H1 (cell line): ENCODE data around the gene ATP2B1. TPM values are rescaled to one million over a fixed set of nuclear protein-coding genes. Genes with fewer than 3 reads are reported as not detected.

Experiments used
- YY1 ChIP-seq: IDR thresholded peaks from 2 replicates; pipeline ENCODE4 v1.6.1; 2011; ENCODE audit warnings: low read depth, mild to moderate bottlenecking, low read length
- polyA plus RNA-seq, 7 experiments: library from polyadenylated mRNA; depleted of rRNA in 3 of 7; stranded (reverse) in 5 of 7; unstranded in 2 of 7; fragments of >200 nt in 5 of 7; fragments of 200-250 nt in 2 of 7; gene quantifications; 1 replicate in 5 of 7; 2 replicates in 1 of 7; 4 replicates in 1 of 7; pipeline versions ENCODE4 v1.2.1 to v1.2.3, GENCODE V29; 2011 to 2013; ENCODE audit warnings: missing spikeins in 2 of 7, mixed read lengths in 2 of 7
- total RNA-seq: library from RNA; stranded (reverse); fragmentation: NEBNext Ultra II Directional; extraction: Animal tissue kit (Norgen Biotek cat#: 25700); gene quantifications from 2 replicates; pipeline ENCODE4 v1.2.1, GENCODE V29; 2021

The ATP2B1 gene
- total and polyA plus RNA-seq, 2 of the 8 experiments (the other 6 are each of a cell fraction or from before 2014, with no cell fraction given), result 4.3 to 32.0 TPM

- no peak for TF ChIP-seq YY1
Measured at GRCh38 chr12:89733579-89734201, 25.1 kb upstream of the ATP2B1 start (continued).
